ENCODE data around the gene KRT4. TPM values are rescaled to one million over a fixed set of nuclear protein-coding genes. Genes with fewer than 3 reads are reported as not detected.

Gene KRT4
- total and polyA plus RNA-seq, 2 experiments from 2014 or later: 0.22 TPM; not detected in 1

GRCh38 chr12:52783563-52784316, 30.2 kb downstream of the KRT4 start:
- Histone ChIP-seq H3K79me2 (ENCODE audit: insufficient read depth) (no peaks in the 10 kb centered on the region), H3F3A (ENCODE audit: insufficient read depth) (no peaks in the 10 kb centered on the region), H3K27me3 (replicated peaks; ENCODE audit: insufficient read depth) (peaks cover 67% of the 10 kb centered on the region), H2AFZ (no peak overlapping the region), H3K27ac (no peak overlapping the region), H3K36me3 (ENCODE audit: low read depth) (no peaks in the 10 kb centered on the region), H3K9ac (no peak overlapping the region), H3K4me1 (ENCODE audit: insufficient read depth) (no peaks in the 10 kb centered on the region), H3K4me3 (no peak overlapping the region), H3K4me2 (ENCODE audit: unreplicated experiment) (no peak overlapping the region), H3K9me3 (ENCODE audit: low read depth) (no peaks in the 10 kb centered on the region), H4K20me1 (ENCODE audit: insufficient read depth) (no peaks in the 10 kb centered on the region), H3K9me2 (ENCODE audit: insufficient read depth) (no peaks in the 10 kb centered on the region)
- 40 to 44% methylated on average over 7 of the region's 7 CpGs for WGBS, 2 experiments (ENCODE audit: low coverage in 1 of 2, low lambda C conversion rate in 2 of 2, missing lambda C conversion rate in 2 of 2)
- TF ChIP-seq EZH2phosphoT487 (IDR thresholded peaks at IDR 0.05; ENCODE audit: insufficient read depth, low read depth): no peak
- no peak for TF ChIP-seq EZH2 (IDR thresholded peaks at IDR 0.05; ENCODE audit: insufficient read depth, poor library complexity, severe bottlenecking)
- in situ Hi-C loops (cut with MboI): no loop called here
- DNase-seq: no peak

DNA sequence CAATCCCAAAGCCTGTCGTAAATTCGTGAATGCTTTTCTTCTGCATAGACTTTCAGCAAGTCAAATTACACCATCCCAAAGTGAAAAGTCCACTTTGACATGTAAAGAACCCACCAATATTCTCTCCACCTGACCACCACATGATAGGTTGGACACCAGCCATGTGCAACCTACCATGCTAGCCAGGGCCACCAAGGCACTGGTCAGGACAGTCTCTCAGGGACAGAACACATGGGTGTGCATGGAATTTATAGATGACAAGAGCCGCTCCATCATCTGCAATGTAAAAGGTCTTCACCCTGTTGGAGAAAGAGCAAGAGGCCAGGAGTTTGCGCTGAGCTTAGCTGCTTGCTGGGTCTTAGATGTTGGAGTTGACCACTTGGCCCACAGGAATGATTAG, 31.4 kb downstream of the KRT4 start:
- TF ChIP-seq EZH2phosphoT487 (IDR thresholded peaks at IDR 0.05; ENCODE audit: insufficient read depth, low read depth) (no peak), EZH2 (IDR thresholded peaks at IDR 0.05; ENCODE audit: insufficient read depth, poor library complexity, severe bottlenecking) (no peak)
- no peaks in the 10 kb centered on the region for H3F3A ChIP-seq (ENCODE audit: insufficient read depth)
- H3K4me2 ChIP-seq (ENCODE audit: unreplicated experiment): no peak overlapping the region
- H3K27ac ChIP-seq: no peak overlapping the region
- DNase-seq: no peak
- no peak overlapping the region for H2AFZ ChIP-seq
- no peak overlapping the region for H3K4me3 ChIP-seq
- H3K9ac ChIP-seq: no peak overlapping the region
- in situ Hi-C loops (cut with MboI): no loop called here
- H3K9me2 ChIP-seq (ENCODE audit: insufficient read depth): no peaks in the 10 kb centered on the region
- H3K9me3 ChIP-seq (ENCODE audit: low read depth): no peaks in the 10 kb centered on the region
- no peaks in the 10 kb centered on the region for H4K20me1 ChIP-seq (ENCODE audit: insufficient read depth)
- H3K27me3 ChIP-seq (replicated peaks; ENCODE audit: insufficient read depth): peaks cover 67% of the 10 kb centered on the region
- WGBS, 2 experiments (ENCODE audit: low coverage in 1 of 2, low lambda C conversion rate in 2 of 2, missing lambda C conversion rate in 2 of 2): 75% methylated on average over 4 of the region's 4 CpGs
- no peaks in the 10 kb centered on the region for H3K36me3 ChIP-seq (ENCODE audit: low read depth)
- no peaks in the 10 kb centered on the region for H3K79me2 ChIP-seq (ENCODE audit: insufficient read depth)
- H3K4me1 ChIP-seq (ENCODE audit: insufficient read depth): no peaks in the 10 kb centered on the region

- H3K27me3 ChIP-seq (replicated peaks; ENCODE audit: insufficient read depth): peaks cover 67% of the 10 kb centered on the region
- 19 to 28% methylated on average over 4 of the region's 4 CpGs for WGBS, 2 experiments (ENCODE audit: low coverage in 1 of 2, low lambda C conversion rate in 2 of 2, missing lambda C conversion rate in 2 of 2)
- no peak for DNase-seq
Measured at GRCh38 chr12:52781399-52782082, 32.4 kb downstream of the KRT4 start.

DNA sequence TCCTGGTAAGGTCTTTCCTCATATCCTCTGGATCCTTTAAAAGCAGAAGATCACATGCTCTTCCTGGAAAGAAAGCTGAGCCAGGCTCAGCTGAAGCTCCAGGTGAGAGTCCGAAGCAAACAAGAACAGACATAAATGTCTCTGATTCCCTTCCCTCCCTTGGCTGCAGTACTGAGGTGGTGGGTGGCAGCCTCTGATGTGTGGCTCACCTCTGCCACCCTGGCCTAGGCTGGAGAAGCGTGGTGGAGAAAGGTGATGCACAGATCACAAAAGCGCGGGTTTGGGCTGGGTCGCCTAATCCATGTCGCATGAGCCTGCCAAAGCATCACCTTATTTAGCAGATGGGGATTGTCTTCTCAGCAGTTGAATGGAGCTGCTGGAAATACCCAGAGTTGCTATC, 34.0 kb downstream of the KRT4 start:
- H3K4me1 ChIP-seq (ENCODE audit: insufficient read depth): no peaks in the 10 kb centered on the region
- in situ Hi-C loops (cut with MboI): no loop called here
- H3K4me2 ChIP-seq (ENCODE audit: unreplicated experiment): no peak overlapping the region
- H3K4me3 ChIP-seq: no peak overlapping the region
- DNase-seq: no peak
- no peaks in the 10 kb centered on the region for H4K20me1 ChIP-seq (ENCODE audit: insufficient read depth)
- peaks cover 71% of the 10 kb centered on the region for H3K27me3 ChIP-seq (replicated peaks; ENCODE audit: insufficient read depth)
- H3K79me2 ChIP-seq (ENCODE audit: insufficient read depth): no peaks in the 10 kb centered on the region
- no peaks in the 10 kb centered on the region for H3F3A ChIP-seq (ENCODE audit: insufficient read depth)
- TF ChIP-seq EZH2 (IDR thresholded peaks at IDR 0.05; ENCODE audit: insufficient read depth, poor library complexity, severe bottlenecking) (no peak), EZH2phosphoT487 (IDR thresholded peaks at IDR 0.05; ENCODE audit: insufficient read depth, low read depth) (no peak)
- no peak overlapping the region for H3K9ac ChIP-seq
- no peaks in the 10 kb centered on the region for H3K9me2 ChIP-seq (ENCODE audit: insufficient read depth)
- no peaks in the 10 kb centered on the region for H3K9me3 ChIP-seq (ENCODE audit: low read depth)
- 80 to 86% methylated on average over 6 of the region's 6 CpGs for WGBS, 2 experiments (ENCODE audit: low coverage in 1 of 2, low lambda C conversion rate in 2 of 2, missing lambda C conversion rate in 2 of 2)
- H3K36me3 ChIP-seq (ENCODE audit: low read depth): no peaks in the 10 kb centered on the region
- H2AFZ ChIP-seq: no peak overlapping the region
- H3K27ac ChIP-seq: no peak overlapping the region

More at GRCh38 chr12:52781399-52782082, 32.4 kb downstream of the KRT4 start:
- Histone ChIP-seq H3K36me3 (ENCODE audit: low read depth) (no peaks in the 10 kb centered on the region), H3K9me2 (ENCODE audit: insufficient read depth) (no peaks in the 10 kb centered on the region), H4K20me1 (ENCODE audit: insufficient read depth) (no peaks in the 10 kb centered on the region), H3K4me2 (ENCODE audit: unreplicated experiment) (no peak overlapping the region), H3K4me3 (no peak overlapping the region), H3K4me1 (ENCODE audit: insufficient read depth) (no peaks in the 10 kb centered on the region), H2AFZ (no peak overlapping the region), H3K9ac (no peak overlapping the region), H3K9me3 (ENCODE audit: low read depth) (no peaks in the 10 kb centered on the region), H3F3A (ENCODE audit: insufficient read depth) (no peaks in the 10 kb centered on the region), H3K27ac (no peak overlapping the region), H3K79me2 (ENCODE audit: insufficient read depth) (no peaks in the 10 kb centered on the region)
- in situ Hi-C loops (cut with MboI): no loop called here
- no peak for TF ChIP-seq EZH2 (IDR thresholded peaks at IDR 0.05; ENCODE audit: insufficient read depth, poor library complexity, severe bottlenecking)
- TF ChIP-seq EZH2phosphoT487 (IDR thresholded peaks at IDR 0.05; ENCODE audit: insufficient read depth, low read depth): no peak

All from GM23248 (cell line).